ENCODE data around the gene NCOA1. TPM values are rescaled to one million over a fixed set of nuclear protein-coding genes. Genes with fewer than 3 reads are reported as not detected.

The NCOA1 gene
- total RNA-seq (2021) (9.1 and 11.6 TPM in 2 replicates), Bru-seq, nascent RNA (percentile 61 among the genes with signal in this experiment), BruChase-seq, experiment 1, labeled RNA remaining after a 2-hour chase (percentile 57 among the genes with signal in this experiment), BruChase-seq, experiment 2, labeled RNA remaining after a 6-hour chase (percentile 51 among the genes with signal in this experiment)
- long read RNA-seq, partial matches to known transcripts, result 0 of 9 reads
- long read RNA-seq, other reads (novel, unspliced or antisense), result 9 of 9 reads

GRCh38 chr2:24490690-24491541 lies at the start of gene NCOA1:
Gene NCOA1 (plus strand): TSS chr2:24491254. CDS start chr2:24658678, 167,424 bp downstream.
- Histone ChIP-seq H3K4me3 (peak within 1 kb of the TSS; percentile 74), H3K79me2 (ENCODE audit: low read depth) (peaks cover 36% of the 10 kb centered on the region), H3K27me3 (ENCODE audit: insufficient read depth, low read depth) (no peaks in the 10 kb centered on the region), H3K9me2 (ENCODE audit: insufficient read depth) (no peaks in the 10 kb centered on the region), H3K4me2 (peak within 1 kb of the TSS; percentile 81), H3K36me3 (ENCODE audit: low read depth) (no peaks in the 10 kb centered on the region), H3K27ac (no peak within 1 kb of the TSS), H2AFZ (peak within 1 kb of the TSS; percentile 82), H3F3A (ENCODE audit: insufficient read depth, low read depth) (peaks cover 16% of the 10 kb centered on the region; the same call in 1 of the 2 replicates), H4K20me1 (ENCODE audit: insufficient read depth) (no peaks in the 10 kb centered on the region), H3K4me1 (replicated peaks; ENCODE audit: insufficient read depth) (peaks cover 25% of the 10 kb centered on the region), H3K9me3 (ENCODE audit: insufficient read depth, low read depth) (no peaks in the 10 kb centered on the region)
- BruUV-seq (replicated peaks), result no TSS peak
- TF ChIP-seq CTCF (conservative IDR thresholded peaks at IDR 0.05) (no peak), EZH2 (IDR thresholded peaks at IDR 0.05; ENCODE audit: low read depth) (no peak)
- ChIA-PET CTCF (no interaction called here), POLR2A (ENCODE audit: unreplicated experiment) (no interaction called here)
- intact Hi-C loops (cut with micrococcal nuclease; ENCODE audit: unreplicated experiment), result loop anchor here (1.0 kb wide), 1 partner anchor 302 kb away; the partner anchor contains the start of genes CENPO and PTRHD1
- peak; percentile 66 to 86 for DNase-seq

GRCh38 chr2:24448797-24449196 lies 42.3 kb upstream of the NCOA1 start:
- Histone ChIP-seq H3F3A (ENCODE audit: insufficient read depth, low read depth) (no peaks in the 10 kb centered on the region), H3K4me3 (no peak overlapping the region), H3K9me2 (ENCODE audit: insufficient read depth) (no peaks in the 10 kb centered on the region), H4K20me1 (ENCODE audit: insufficient read depth) (no peaks in the 10 kb centered on the region), H3K36me3 (ENCODE audit: low read depth) (no peaks in the 10 kb centered on the region), H3K27me3 (ENCODE audit: insufficient read depth, low read depth) (no peaks in the 10 kb centered on the region), H3K27ac (no peak overlapping the region), H3K4me1 (replicated peaks; ENCODE audit: insufficient read depth) (no peaks in the 10 kb centered on the region), H3K79me2 (ENCODE audit: low read depth) (no peaks in the 10 kb centered on the region), H3K4me2 (no peak overlapping the region), H2AFZ (no peak overlapping the region), H3K9me3 (ENCODE audit: insufficient read depth, low read depth) (peaks cover 7% of the 10 kb centered on the region; the same call in 1 of the 2 replicates)
- POLR2A ChIA-PET (ENCODE audit: unreplicated experiment), result no interaction called here
- no peak for DNase-seq
- no TSS peak for BruUV-seq (replicated peaks)
- intact Hi-C loops (cut with micrococcal nuclease; ENCODE audit: unreplicated experiment), result no loop called here
- CTCF ChIA-PET, result no interaction called here
- TF ChIP-seq CTCF (conservative IDR thresholded peaks at IDR 0.05), result no peak
- no peak for TF ChIP-seq EZH2 (IDR thresholded peaks at IDR 0.05; ENCODE audit: low read depth)

GRCh38 chr2:24449344-24449743 lies 41.7 kb upstream of the NCOA1 start:
- CTCF ChIA-PET, result no interaction called here
- no peaks in the 10 kb centered on the region for H3K4me1 ChIP-seq (replicated peaks; ENCODE audit: insufficient read depth)
- no peaks in the 10 kb centered on the region for H3K36me3 ChIP-seq (ENCODE audit: low read depth)
- no peaks in the 10 kb centered on the region for H3F3A ChIP-seq (ENCODE audit: insufficient read depth, low read depth)
- H2AFZ ChIP-seq, result no peak overlapping the region
- no TSS peak for BruUV-seq (replicated peaks)
- H3K79me2 ChIP-seq (ENCODE audit: low read depth), result no peaks in the 10 kb centered on the region
- DNase-seq, result no peak
- H3K27ac ChIP-seq, result no peak overlapping the region
- H3K27me3 ChIP-seq (ENCODE audit: insufficient read depth, low read depth), result no peaks in the 10 kb centered on the region
- no peak overlapping the region for H3K4me3 ChIP-seq
- intact Hi-C loops (cut with micrococcal nuclease; ENCODE audit: unreplicated experiment), result no loop called here
- TF ChIP-seq CTCF (conservative IDR thresholded peaks at IDR 0.05), result no peak
- no peak for TF ChIP-seq EZH2 (IDR thresholded peaks at IDR 0.05; ENCODE audit: low read depth)
- no peaks in the 10 kb centered on the region for H4K20me1 ChIP-seq (ENCODE audit: insufficient read depth)
- peaks cover 7% of the 10 kb centered on the region; the same call in 1 of the 2 replicates for H3K9me3 ChIP-seq (ENCODE audit: insufficient read depth, low read depth)
- no peak overlapping the region for H3K4me2 ChIP-seq
- POLR2A ChIA-PET (ENCODE audit: unreplicated experiment), result no interaction called here
- no peaks in the 10 kb centered on the region for H3K9me2 ChIP-seq (ENCODE audit: insufficient read depth)
